Measurements from ENCODE around the gene TNFSF8.

TNFSF8 gene, protein sequence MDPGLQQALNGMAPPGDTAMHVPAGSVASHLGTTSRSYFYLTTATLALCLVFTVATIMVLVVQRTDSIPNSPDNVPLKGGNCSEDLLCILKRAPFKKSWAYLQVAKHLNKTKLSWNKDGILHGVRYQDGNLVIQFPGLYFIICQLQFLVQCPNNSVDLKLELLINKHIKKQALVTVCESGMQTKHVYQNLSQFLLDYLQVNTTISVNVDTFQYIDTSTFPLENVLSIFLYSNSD

GRCh38 chr9:114930056-114930812 lies at the start of gene TNFSF8:
TNFSF8 (minus strand) TSS chr9:114930591; CDS start chr9:114930303, 288 bp downstream.
- no peak for TF ChIP-seq POLR2A (IDR thresholded peaks at IDR 0.05; ENCODE audit: low read depth, low read length)
- no peak for DNase-seq (ENCODE audit: insufficient read length, low spot score)
- no peak for FAIRE-seq

DNA sequence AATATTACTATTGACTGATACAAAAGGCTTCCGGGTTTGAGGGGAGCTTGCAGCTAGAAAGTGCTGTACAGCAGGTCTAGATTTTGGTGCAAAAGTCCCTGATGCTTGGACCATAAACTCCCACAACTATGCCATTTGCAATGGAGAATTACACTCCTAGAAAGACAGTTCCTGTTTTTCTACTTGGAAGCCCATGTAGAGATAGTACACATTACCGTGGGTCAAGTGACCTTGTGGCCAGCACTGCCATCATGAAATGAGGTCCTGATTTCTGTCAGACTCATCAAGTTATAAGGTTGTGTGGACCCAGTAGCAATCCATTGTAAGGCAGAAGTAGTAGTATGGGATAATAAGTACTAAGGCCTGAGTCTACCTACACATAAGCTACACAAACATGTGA lies 42.8 kb upstream of the TNFSF8 start:
- no peak for FAIRE-seq
- no peak for DNase-seq (ENCODE audit: insufficient read length, low spot score)
- no peak for TF ChIP-seq POLR2A (IDR thresholded peaks at IDR 0.05; ENCODE audit: low read depth, low read length)

- no peak for DNase-seq (ENCODE audit: insufficient read length, low spot score)
- TF ChIP-seq POLR2A (IDR thresholded peaks at IDR 0.05; ENCODE audit: low read depth, low read length): no peak
- peak; percentile 76 for FAIRE-seq
Measured at GRCh38 chr9:114972510-114973136, 42.2 kb upstream of the TNFSF8 start.

DNA sequence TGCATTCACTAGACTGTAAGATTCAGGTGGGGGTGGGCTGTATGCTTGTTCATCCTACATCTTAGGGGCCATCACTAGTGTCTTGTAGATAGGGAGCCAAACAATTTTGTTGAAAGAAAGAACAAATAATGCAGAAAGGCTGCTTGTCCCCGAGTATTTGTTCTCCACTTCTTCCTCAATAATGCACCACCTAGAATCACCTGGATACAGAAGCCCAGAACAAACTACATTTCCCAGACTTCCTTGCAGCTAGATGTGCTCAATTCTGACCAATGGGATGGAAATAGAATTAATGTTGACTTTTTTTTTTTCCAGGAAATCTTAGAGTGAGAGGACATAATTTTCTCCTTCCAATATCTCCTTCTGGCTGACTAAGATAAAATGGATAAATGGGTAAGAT lies 38.9 kb upstream of the TNFSF8 start:
- no peak for TF ChIP-seq POLR2A (IDR thresholded peaks at IDR 0.05; ENCODE audit: low read depth, low read length)
- DNase-seq (ENCODE audit: insufficient read length, low spot score): no peak
- FAIRE-seq: peak; percentile 93

- TF ChIP-seq POLR2A (IDR thresholded peaks at IDR 0.05; ENCODE audit: low read depth, low read length): no peak
Measured at GRCh38 chr9:114968671-114969070, 38.3 kb upstream of the TNFSF8 start.

DNA sequence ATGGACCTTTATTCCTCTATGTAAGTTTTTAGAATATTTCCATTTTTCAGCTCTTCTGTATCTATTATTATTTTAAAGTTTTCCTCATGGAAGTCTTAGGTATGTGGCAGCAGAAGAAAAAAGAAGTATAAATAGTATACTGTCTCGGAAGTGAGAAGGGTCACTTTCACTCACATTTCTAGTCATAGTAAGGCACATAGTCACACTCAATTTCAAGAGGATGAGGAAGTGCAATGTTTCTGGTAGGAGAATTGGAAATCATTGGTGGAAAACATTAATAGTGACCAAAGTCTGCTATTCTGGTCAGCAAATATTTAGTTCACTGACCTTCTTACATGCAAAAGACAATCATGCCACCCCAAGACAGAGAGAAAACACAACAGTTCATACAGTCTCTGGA lies 35.2 kb upstream of the TNFSF8 start:
- no peak for DNase-seq (ENCODE audit: insufficient read length, low spot score)
- FAIRE-seq: no peak
- TF ChIP-seq POLR2A (IDR thresholded peaks at IDR 0.05; ENCODE audit: low read depth, low read length): no peak

More at GRCh38 chr9:114968671-114969070, 38.3 kb upstream of the TNFSF8 start:
- FAIRE-seq (no peak), DNase-seq (ENCODE audit: insufficient read length, low spot score) (no peak)

DNA sequence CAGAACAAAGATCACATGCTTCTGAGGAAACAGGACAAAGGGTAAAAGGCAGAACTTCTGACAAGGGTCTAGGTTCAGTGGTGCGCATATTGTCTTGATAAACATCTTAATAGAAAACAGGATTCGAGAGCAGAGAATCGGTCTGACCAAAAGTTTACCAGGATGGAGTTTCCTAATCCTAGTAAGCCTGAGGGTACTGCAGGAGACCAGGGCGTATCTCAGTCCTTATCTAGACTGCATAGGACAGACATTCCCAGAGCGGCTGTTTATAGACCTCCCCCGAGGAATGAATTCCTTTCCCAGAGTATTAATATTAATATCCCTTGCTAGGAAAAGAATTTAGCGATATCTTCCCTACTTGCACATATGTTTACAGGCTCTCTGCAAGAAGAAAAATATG lies 32.4 kb upstream of the TNFSF8 start:
- no peak for TF ChIP-seq POLR2A (IDR thresholded peaks at IDR 0.05; ENCODE audit: low read depth, low read length)
- FAIRE-seq: no peak
- no peak for DNase-seq (ENCODE audit: insufficient read length, low spot score)

- no peak for DNase-seq (ENCODE audit: insufficient read length, low spot score)
- TF ChIP-seq POLR2A (IDR thresholded peaks at IDR 0.05; ENCODE audit: low read depth, low read length): no peak
- FAIRE-seq: no peak
Measured at GRCh38 chr9:114960276-114960675, 29.9 kb upstream of the TNFSF8 start.

DNA sequence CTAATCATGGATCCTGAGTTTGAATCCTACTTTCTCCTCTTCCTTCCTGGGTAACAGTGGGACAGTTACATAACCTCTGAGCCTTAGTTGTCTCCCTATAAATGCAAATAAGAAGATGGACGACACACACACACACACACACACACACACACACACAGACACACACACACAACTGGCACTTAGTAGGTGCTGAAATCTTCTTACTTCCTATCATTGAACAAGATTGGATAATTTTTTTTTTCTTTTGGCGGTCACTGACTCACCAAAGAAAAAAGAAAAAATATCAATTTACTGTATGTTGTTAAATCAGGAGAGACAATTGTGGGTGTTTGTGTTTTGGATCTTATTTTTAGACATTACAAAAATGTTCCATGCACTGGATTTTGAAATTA lies 28.4 kb upstream of the TNFSF8 start:
- no peak for DNase-seq (ENCODE audit: insufficient read length, low spot score)
- no peak for TF ChIP-seq POLR2A (IDR thresholded peaks at IDR 0.05; ENCODE audit: low read depth, low read length)
- FAIRE-seq: no peak

- DNase-seq (ENCODE audit: insufficient read length, low spot score) (no peak), FAIRE-seq (no peak)
- no peak for TF ChIP-seq POLR2A (IDR thresholded peaks at IDR 0.05; ENCODE audit: low read depth, low read length)
Measured at GRCh38 chr9:114958021-114958843, 27.8 kb upstream of the TNFSF8 start.

- TF ChIP-seq POLR2A (IDR thresholded peaks at IDR 0.05; ENCODE audit: low read depth, low read length): no peak
- DNase-seq (ENCODE audit: insufficient read length, low spot score): no peak
- no peak for FAIRE-seq
Measured at GRCh38 chr9:114957558-114957957, 27.2 kb upstream of the TNFSF8 start.

GRCh38 chr9:114954956-114955582 lies 24.7 kb upstream of the TNFSF8 start:
- DNase-seq (ENCODE audit: insufficient read length, low spot score) (no peak), FAIRE-seq (no peak)
- no peak for TF ChIP-seq POLR2A (IDR thresholded peaks at IDR 0.05; ENCODE audit: low read depth, low read length)

DNA sequence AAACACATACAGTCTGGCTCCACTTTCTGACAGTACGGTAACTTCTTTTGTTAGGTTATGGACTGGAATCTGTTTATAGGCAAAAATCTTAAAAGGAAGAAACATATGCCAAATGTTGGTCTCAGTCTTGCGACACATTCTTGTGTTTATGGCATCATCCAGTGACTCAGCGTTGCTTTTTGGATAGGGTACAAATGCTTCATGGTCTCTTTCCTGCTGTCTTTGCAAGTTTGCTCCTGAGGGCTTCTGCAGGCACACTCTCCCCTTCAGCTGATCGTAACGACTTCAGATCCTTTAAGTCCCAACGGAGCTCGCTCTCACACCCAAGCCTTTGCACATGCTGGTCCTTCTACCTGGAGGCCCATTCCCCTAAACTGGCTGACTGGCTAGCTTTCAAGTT lies 23.6 kb upstream of the TNFSF8 start:
- TF ChIP-seq POLR2A (IDR thresholded peaks at IDR 0.05; ENCODE audit: low read depth, low read length): no peak
- FAIRE-seq: peak; percentile 80

More for the DNA sequence above, 23.6 kb upstream of the TNFSF8 start:
- peak; percentile 35 for DNase-seq (ENCODE audit: insufficient read length, low spot score)

Measured in H54 (cell line).